HG03520 (cell line): ENCODE data around the gene CKS2.
"Not testable (repeated sequence)": the region's sequence is repeated elsewhere in the genome, so short reads cannot be mapped to it uniquely, and the experiment has no call there.

Experiments used
- ATAC-seq: cut with Tn5 transposase; IDR thresholded peaks from one replicate; pipeline ENCODE4 v1.9.1; 2021; ENCODE audit warnings: mild to moderate bottlenecking, moderate library complexity; ENCODE audit not compliant: unreplicated experiment

Gene CKS2

GRCh38 chr9:89310475-89311345, at the start of gene CKS2:
CKS2 (plus strand) TSS chr9:89311195; CDS start chr9:89311293, 98 bp downstream.
- peak; percentile 83 for ATAC-seq

DNA sequence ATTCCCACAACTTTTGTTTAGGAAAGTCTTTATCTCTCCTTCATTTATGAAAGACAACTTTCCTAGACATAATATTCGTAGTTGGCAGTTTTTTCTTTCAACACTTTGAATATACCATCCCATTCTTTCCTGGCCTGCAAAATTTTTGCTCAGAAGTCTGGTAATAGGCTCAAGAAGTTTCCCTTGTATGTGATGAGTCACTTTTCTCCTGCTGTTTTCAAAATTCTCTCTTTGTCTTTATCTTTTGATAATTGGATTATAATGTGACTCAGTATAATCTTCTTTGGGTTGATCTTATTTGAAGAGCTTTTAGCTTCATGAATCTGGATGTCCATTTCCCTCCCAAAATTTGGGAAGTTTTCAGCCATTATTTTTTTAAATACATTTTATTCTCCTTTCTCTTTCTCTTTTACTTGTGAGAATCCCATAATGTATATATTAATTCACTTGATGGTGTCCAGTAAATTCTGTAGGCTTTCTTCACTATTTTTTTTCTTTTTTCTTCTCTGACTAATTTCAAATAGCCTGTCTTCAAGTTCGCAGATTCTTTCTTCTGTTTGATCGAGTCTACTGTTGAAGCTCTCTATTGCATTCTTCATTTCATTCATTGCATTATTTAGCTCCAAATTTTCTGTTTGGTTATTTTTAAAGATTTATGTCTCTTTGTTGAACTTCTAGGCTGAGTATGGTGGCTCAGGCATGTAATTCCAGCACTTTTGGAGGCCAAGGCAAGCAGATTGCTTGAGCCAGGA, 37.3 kb upstream of the CKS2 start:
- ATAC-seq = no peak

DNA sequence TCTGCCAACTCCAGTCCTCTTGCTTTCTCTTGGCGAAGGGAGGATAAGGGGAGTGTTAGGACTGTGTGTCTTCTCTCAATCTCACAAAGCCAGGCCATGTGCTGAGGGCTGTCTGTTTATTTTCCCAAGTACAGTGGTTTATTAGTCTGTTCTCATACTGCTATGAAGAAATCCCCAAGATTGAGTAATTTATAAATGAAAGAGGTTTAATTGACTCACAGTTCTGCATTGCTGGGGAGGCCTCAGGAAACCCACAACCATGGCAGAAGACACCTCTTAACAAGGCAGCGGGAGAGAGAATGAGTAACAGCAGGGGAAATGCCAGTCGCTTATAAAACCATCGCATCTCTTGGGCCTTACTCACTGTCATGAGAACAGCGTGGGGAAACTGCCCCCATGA, 36.2 kb upstream of the CKS2 start:
- ATAC-seq = no peak

DNA sequence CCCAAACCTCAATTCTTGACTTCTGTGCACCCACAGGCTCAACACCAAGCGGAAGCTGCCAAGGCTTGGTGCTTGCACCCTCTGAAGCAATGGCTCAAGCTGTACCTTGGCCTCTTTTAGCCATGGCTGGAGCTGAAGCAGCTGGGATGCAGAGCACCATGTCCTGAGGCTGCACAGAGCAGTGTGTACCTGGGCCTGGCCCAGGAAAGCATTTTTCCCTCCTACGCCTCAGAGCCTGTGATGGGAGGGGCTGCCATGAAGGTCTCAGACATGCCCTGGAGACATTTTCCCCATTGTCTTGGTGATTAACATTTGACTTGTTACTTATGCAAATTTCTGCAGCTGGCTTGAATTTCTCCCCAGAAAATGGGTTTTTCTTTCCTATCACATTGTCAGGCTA, 35.0 kb upstream of the CKS2 start:
- ATAC-seq = not testable (repeated sequence)

- ATAC-seq = no peak
Measured at GRCh38 chr9:89277043-89277442, 34.0 kb upstream of the CKS2 start.

DNA sequence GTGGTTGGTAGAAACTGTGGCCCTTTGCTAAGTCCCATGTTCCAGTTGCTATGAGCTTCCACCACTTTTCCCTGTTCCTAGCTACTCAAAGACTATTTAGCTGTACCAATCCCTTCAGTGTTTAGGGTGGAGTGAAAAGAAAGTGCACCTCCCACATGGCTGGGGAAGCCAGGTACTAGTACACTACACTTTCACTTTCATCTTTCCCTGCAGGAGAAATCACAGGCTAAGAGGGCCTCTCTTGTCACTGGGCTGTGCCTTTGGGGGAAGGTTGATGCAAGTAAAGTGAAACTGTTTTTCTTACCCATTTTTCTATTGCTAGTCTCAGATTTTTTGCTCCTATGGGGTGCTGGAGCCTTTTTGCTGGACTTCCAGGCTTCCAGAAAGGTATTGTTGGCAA, 33.5 kb upstream of the CKS2 start:
- ATAC-seq = no peak

GRCh38 chr9:89278551-89278950, 32.4 kb upstream of the CKS2 start:
- ATAC-seq = no peak

- no peak for ATAC-seq
Measured at GRCh38 chr9:89278997-89279739, 31.8 kb upstream of the CKS2 start.

DNA sequence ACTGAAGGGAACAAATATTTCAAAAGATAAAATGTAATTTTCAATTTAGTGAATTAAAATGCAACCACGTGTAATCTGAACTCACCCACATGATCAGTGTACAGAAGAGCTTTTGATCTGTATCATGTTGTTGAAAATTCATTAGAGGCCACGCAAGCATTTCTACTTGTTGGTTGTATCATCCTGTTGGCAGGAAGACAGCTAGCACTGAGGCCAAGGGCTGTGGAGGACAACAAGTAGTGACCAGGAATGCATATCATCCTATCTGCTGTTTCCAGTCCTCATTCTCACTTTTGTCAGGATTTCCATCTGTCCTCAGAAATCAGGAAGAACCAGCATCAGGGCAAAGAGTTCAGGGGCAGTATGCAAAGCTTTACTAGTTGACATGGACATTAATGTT, 29.9 kb upstream of the CKS2 start:
- no peak for ATAC-seq

DNA sequence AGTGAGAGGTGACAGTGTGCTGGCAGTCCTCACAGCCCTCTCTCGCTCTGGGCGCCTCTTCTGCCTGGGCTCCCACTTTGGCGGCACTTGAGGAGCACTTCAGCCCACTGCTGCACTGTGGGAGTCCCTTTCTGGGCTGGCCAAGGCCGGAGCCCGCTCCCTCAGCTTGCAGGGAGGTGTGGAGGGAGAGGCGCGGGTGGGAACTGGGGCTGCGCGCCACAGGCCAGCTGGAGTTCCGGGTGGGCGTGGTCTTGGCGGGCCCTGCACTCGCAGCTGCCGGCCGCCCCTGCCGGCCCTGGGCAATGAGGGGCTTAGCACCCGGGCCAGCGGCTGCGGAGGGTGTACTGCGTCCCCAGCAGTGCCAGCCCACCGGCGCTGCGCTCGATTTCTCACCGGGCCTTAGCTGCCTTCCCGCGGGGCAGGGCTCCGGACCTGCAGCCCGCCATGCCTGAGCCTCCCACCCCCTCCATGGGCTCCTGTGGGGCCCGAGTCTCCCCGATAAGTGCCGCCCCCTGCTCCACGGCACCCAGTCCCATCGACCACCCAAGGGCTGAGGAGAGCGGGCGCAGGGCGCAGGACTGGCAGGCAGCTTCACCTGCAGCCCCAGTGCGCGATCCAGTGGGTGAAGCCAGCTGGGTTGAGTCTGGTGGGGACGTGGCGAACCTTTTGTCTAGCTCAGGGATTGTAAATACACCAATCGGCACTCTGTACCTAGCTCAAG, 28.6 kb upstream of the CKS2 start:
- ATAC-seq = not testable (repeated sequence)

- ATAC-seq = no peak
Measured at GRCh38 chr9:89284076-89284475, 26.9 kb upstream of the CKS2 start.

GRCh38 chr9:89291741-89292140, 19.3 kb upstream of the CKS2 start:
- ATAC-seq = no peak

DNA sequence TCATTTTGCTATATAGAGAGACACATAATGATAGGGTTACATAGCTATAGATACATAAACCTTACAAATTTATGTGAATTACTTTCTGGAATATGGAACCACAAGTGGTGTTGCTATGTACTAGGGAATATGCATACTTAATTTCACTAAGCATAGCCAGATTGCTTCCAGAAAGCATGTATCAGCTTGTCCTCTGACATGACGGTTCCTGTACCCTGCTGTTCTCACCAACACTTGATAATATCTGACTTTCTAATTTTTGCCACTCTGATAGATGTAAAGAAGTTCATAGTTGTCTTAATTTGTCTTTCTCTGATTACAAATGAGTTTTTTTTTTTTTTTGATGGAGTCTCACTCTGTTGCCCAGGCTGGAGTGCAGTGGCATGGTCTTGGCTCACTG, 18.0 kb upstream of the CKS2 start:
- no peak for ATAC-seq

DNA sequence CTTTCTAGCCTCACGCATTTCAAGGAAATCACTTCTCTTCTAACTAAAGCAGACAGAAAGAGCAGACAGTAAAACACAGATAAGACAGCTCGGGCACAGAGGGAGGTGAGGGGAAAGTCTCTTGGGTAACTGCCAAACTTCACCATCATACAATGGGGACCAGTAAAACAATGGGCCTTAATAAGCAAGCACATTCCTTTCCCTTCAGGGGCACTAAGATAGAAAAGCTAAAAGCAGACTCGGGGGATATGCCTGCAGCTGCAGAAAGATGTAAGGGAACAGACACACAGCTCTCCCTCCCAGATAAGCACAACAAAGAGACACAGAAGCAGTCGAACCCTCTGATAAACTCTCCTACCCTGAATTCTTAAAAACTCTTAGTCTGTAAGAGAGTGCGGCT, 15.6 kb upstream of the CKS2 start:
- ATAC-seq = no peak

GRCh38 chr9:89301996-89302395, 9.0 kb upstream of the CKS2 start:
- ATAC-seq = not testable (repeated sequence)

DNA sequence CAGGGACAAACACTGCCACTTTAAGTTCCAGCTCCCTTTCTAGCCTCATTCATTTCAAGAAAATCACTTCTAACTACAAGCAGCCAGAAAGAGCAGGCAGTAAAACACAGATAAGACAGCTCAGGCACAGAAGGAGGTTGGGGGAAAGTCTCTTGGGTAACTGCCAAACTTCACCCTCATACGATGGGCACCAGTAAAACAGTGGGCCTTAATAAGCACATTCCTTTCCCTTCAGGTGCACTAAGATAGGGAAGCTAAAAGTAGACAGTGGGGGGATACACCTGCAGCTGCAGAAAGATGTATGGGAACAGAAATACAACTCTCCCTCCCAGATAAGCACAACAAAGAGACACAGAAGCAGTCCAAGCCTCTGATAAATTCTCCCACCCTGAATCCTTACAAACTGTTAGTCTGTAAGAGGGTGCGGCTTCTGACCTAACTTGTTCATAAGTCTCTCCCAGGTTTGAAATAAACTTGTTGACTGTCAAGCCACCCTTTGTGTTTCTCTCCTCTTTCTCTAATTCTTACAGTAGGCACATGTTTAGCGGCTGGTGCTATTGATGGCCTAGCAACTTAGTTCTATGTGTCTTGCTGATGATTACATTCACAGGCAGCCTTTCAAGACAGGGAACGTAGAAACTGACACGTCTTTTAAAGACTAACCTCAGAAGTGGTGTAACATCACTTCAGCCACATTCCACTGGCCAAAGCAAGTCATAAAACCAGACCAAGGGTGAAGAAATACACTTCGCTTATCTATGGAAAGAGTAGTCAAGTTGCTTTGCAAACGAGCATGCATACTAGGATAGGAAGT, 6.8 kb upstream of the CKS2 start:
- no peak for ATAC-seq

DNA sequence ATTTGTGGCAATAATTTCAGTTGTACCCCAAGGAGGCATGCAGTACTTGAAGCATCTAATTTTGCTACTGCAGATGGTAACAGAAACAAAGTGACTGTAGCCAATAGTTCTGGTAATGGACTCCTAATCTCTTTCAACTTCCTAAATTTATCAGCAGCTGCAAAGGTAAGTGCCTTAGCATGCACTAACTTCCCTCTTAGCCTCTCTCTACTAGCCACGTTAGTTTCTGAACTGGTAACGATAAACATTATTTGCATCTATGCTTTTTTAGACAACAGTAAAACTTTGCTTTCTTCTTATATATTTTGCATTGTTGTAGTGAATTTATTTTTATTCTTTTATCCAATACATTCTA, 6.2 kb upstream of the CKS2 start:
- ATAC-seq = no peak

DNA sequence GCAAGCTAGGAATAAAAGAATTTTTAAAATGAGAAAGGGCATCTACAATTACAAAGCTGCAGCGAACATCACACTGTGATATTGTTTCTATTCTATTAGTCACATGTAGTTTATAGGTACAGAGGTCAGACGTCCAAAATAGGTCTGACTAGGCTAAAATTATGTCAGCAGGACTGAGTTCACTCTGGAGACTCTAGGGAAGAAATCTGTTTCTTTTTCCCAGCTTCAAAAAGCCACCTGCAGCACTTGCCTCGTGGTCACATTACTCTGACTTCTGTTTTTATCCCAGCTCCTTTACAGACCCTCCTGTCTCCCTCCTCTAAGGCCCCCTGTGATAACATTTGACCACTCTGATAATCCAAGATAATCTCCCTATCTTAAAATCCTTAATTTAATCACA, 5.1 kb upstream of the CKS2 start:
- ATAC-seq = no peak

GRCh38 chr9:89309166-89309565, 1.8 kb upstream of the CKS2 start:
- no peak for ATAC-seq
